Heart left ventricle (tissue), 16 donors: ENCODE measurements around the gene BACH2. TPM values are rescaled to one million over a fixed set of nuclear protein-coding genes. Genes with fewer than 3 reads are reported as not detected.
"Not testable (repeated sequence)": the region's sequence is repeated elsewhere in the genome, so short reads cannot be mapped to it uniquely, and the experiment has no call there.

Experiments used
- ATAC-seq, 4 donors: fragments of 200-7000 bp; cut with Tn5 transposase; one replicate each; pipeline ENCODE4 v1.9.1; 2020 to 2022; ENCODE audit warnings: moderate library complexity in 4 of 4, mild to moderate bottlenecking in 3 of 4, moderate number of reproducible peaks in 1 of 4
- DNase-seq, 5 donors: peaks; one replicate each; pipeline ENCODE4 v3.0.0-alpha.2; 2020
- H3K27ac ChIP-seq, 12 donors: fragments of 200-600 bp; sonication (generic) in 4 of 12; one replicate each; pipeline versions ENCODE4 v1.5.0 to v1.8.0; 2016 to 2022; ENCODE audit warnings: mild to moderate bottlenecking in 2 of 12
- H3K27me3 ChIP-seq, 9 donors: fragments of 200-600 bp; sonication (generic) in 2 of 9; one replicate each; pipeline versions ENCODE4 v1.5.1 to v1.8.0; 2016 to 2022; ENCODE audit warnings: mild to moderate bottlenecking in 3 of 9
- H3K36me3 ChIP-seq, 9 donors: fragments of 200-600 bp; sonication (generic) in 2 of 9; one replicate each; pipeline versions ENCODE4 v1.5.0 to v1.8.0; 2018 to 2022; ENCODE audit warnings: mild to moderate bottlenecking in 2 of 9
- H3K4me1 ChIP-seq, 12 donors: fragments of 200-600 bp; sonication (generic) in 4 of 12; one replicate each; pipeline versions ENCODE4 v1.5.0 to v1.8.0; 2016 to 2022; ENCODE audit warnings: mild to moderate bottlenecking in 3 of 12
- H3K4me3 ChIP-seq, 12 donors: fragments of 200-600 bp; sonication (generic) in 4 of 12; one replicate each; pipeline versions ENCODE4 v1.5.0 to v1.8.0; 2017 to 2022; ENCODE audit warnings: mild to moderate bottlenecking in 9 of 12, moderate library complexity in 4 of 12
- H3K9me3 ChIP-seq, 12 donors: fragments of 200-600 bp; sonication (generic) in 4 of 12; one replicate each; pipeline versions ENCODE4 v1.5.0 to v1.8.0; 2016 to 2022; ENCODE audit warnings: mild to moderate bottlenecking in 1 of 12
- POLR2A ChIP-seq, 2 donors: fragments of 450-650 bp; IDR thresholded peaks; one replicate each; pipeline ENCODE4 v1.6.1; 2017; ENCODE audit warnings: antibody characterized with exemption in 2 of 2, mild to moderate bottlenecking in 2 of 2, moderate library complexity in 2 of 2
- WGBS, 4 donors: extraction: QIAGEN DNeasy Blood & Tissue Kit in 2 of 4; methylation state at CpG; one replicate each; pipeline versions ENCODE4 v1.1.5 to v1.1.7; 2013 to 2018; 5-methylcytosine and 5-hydroxymethylcytosine counted together
- intact Hi-C, 10 donors: fragments of 100-400 bp; cut with DNase I; formaldehyde crosslinking; loops; one replicate each; pipeline versions ENCODE4 v1.11.1 to v1.14.2; 2022
- polyA plus RNA-seq, 2 donors: library from polyadenylated mRNA; stranded (reverse); fragments of 200-250 nt; gene quantifications; one replicate each; pipeline ENCODE4 v1.2.3, GENCODE V29; 2013
- total RNA-seq, 9 donors: library from RNA; depleted of rRNA in 2 of 9; stranded (reverse); fragments of >200 nt in 2 of 9; fragmentation: NEBNext Ultra II Directional in 3 of 9; extraction: Animal tissue kit (Norgen Biotek cat#: 25700) in 3 of 9; gene quantifications; one replicate each; pipeline versions ENCODE4 v1.1.0 to v1.2.4, GENCODE V29; 2016 to 2023
- TF ChIP-seq, protein P1 (sequence below), 12 donors: fragments of 200-600 bp; sonication (generic) in 4 of 12; IDR thresholded peaks; one replicate each; pipeline versions ENCODE4 v1.5.0 to v1.8.0; 2018 to 2022; ENCODE audit warnings: antibody characterized with exemption in 12 of 12, mild to moderate bottlenecking in 5 of 12
- donor health status: ischemic (EF 13 %, LVEDD 7.1; RV severe dilation, severe dysfunction).
- donor health status: healthy with polysubstance abuse.
- donor health status: DM: no; HTN: yes; CAD: no.
- donor health status: DM: no; HTN: no; CAD: no.
- donor health status: ischemic (EF 25% LVEDD 6.9; RV normal size, moderate dysfunction).
- donor health status: ischemic (EF 25% LVEDD 5.7; RV mildly dilated, moderate dysfunction).
- donor health status: healthy.
- donor health status: DM: yes; HTN: yes; CAD: no.
- donor health status: ischemic (EF 35%, LVEDD 5.7; RV mildly dilated, moderate dysfunction).
- donor health status: nonischemic (EF 11% LVEDD 7.7; RV severe dilation, severe dysfunction).
- donor health status: DM: yes; HTN: yes; CAD: no.
- donor health status: PGD.
- donor health status: ischemic (EF 29% LVEDD 5.4; RV normal size, mild dysfunction).
- donor health status: nonischemic (EF 23%, LVEDD 6.1; RV moderate dilation, normal function).

Gene BACH2
- total and polyA plus RNA-seq, 11 donors: 0.23 to 8.4 (median 1.5) TPM

DNA sequence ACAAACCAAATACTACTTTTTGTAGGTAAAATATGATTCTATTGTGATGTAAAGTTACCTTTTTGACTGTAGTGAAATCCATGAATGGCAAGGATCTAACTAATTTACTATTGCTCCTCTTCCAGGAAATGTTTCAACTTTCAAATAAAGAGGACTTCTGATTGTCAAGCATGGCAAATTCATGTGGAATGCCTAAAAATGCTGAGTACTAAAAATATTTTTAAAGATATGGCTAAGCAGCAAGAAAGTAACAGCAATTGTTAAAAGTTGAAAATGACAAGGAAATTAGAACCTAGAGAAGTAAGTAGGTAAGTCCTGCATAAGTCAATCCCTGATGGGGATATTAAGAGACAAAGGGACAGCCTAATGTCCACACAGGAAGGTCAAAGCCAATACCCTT lies 126.0 kb downstream of the BACH2 start:
- intact Hi-C loops: loop anchor here in 1 of 10 donors (5.0 kb wide), 1 partner anchor 83 kb away; no protein-coding TSS in a partner anchor
- H3K27me3 ChIP-seq: no peaks in the 10 kb centered on the region
- H3K36me3 ChIP-seq: no peaks in the 10 kb centered on the region
- no peak overlapping the region for H3K4me3 ChIP-seq
- peak overlapping the region in 1 of 12 donors; percentile 76 for H3K27ac ChIP-seq
- H3K4me1 ChIP-seq: peaks cover 0 to 22% (median 13%) of the 10 kb centered on the region in 12 donors
- ATAC-seq (no peak), DNase-seq (no peak)
- H3K9me3 ChIP-seq: peaks cover 0 to 5% (median 0%) of the 10 kb centered on the region in 12 donors
- TF ChIP-seq, protein P1, sequence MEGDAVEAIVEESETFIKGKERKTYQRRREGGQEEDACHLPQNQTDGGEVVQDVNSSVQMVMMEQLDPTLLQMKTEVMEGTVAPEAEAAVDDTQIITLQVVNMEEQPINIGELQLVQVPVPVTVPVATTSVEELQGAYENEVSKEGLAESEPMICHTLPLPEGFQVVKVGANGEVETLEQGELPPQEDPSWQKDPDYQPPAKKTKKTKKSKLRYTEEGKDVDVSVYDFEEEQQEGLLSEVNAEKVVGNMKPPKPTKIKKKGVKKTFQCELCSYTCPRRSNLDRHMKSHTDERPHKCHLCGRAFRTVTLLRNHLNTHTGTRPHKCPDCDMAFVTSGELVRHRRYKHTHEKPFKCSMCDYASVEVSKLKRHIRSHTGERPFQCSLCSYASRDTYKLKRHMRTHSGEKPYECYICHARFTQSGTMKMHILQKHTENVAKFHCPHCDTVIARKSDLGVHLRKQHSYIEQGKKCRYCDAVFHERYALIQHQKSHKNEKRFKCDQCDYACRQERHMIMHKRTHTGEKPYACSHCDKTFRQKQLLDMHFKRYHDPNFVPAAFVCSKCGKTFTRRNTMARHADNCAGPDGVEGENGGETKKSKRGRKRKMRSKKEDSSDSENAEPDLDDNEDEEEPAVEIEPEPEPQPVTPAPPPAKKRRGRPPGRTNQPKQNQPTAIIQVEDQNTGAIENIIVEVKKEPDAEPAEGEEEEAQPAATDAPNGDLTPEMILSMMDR (IDR thresholded peaks at IDR 0.05): no peak
- TF ChIP-seq POLR2A (IDR thresholded peaks at IDR 0.05): no peak

DNA sequence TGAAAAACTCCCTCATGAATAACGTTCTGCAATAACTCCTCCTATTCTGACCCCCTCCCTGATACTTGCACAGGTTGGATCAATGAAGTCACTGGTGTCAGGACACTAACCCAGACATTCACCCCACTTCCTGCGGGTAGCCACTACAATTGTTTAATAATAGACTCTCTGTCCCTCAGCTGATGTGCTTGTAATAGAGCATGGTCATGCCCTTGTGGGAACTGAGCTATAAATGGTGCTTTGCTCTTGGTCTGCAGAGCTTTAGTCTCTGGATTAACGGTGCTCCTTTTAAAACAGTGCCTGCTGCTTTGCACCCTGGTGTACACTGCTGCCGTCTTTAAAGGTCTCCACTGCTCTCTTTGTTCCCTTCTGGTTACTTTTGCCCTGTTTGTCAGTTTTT lies 127.3 kb downstream of the BACH2 start:
- peak; percentile 96 to 99 (median 99) for ATAC-seq
- H3K9me3 ChIP-seq: peaks cover 0 to 5% (median 0%) of the 10 kb centered on the region in 12 donors
- H3K36me3 ChIP-seq: no peaks in the 10 kb centered on the region
- H3K27me3 ChIP-seq: no peaks in the 10 kb centered on the region
- intact Hi-C loops: loop anchor here in 1 of 10 donors (5.0 kb wide), 1 partner anchor 128 kb away; the partner anchor contains the start of gene BACH2
- peaks cover 0 to 19% (median 12%) of the 10 kb centered on the region in 12 donors for H3K4me1 ChIP-seq
- peak overlapping the region in 5 of 12 donors; percentile 4 to 25 (median 23) for H3K4me3 ChIP-seq
- WGBS, 4 donors: 22 to 27% (median 24%) methylated on average over 4 of the region's 4 CpGs
- peak in 3 of 5 donors; percentile 33 to 46 (median 37) for DNase-seq
- peak overlapping the region in 11 of 12 donors; percentile 28 to 78 (median 68) for H3K27ac ChIP-seq
- TF ChIP-seq POLR2A (IDR thresholded peaks at IDR 0.05): no peak
- TF ChIP-seq, protein P1 (IDR thresholded peaks at IDR 0.05): no peak

DNA sequence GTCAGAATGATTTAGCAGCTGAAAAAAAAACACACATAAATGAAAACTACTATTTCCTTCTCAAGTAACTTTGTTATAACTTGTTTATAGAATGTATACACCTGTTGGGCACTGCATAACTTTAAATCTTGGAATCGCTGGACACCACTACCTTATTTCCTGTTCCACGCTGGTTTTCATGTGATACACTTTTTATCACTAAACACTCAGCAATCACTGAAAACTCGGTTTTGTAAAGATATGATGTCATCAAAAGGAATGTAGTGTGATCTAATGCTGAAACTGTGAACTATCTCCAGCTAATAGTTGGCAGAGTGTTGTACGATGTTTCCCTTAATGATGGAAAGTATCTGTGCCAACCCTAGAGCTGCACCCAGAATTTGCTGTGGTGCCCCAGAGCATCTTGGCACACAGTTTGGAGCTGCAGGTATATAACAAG lies 127.9 kb downstream of the BACH2 start:
- intact Hi-C loops: loop anchor here in 1 of 10 donors (5.0 kb wide), 1 partner anchor 129 kb away; the partner anchor contains the start of gene BACH2
- TF ChIP-seq, protein P1 (IDR thresholded peaks at IDR 0.05): no peak
- TF ChIP-seq POLR2A (IDR thresholded peaks at IDR 0.05): no peak
- H3K27ac ChIP-seq: peak overlapping the region in 10 of 12 donors; percentile 45 to 78 (median 69)
- H3K27me3 ChIP-seq: no peaks in the 10 kb centered on the region
- 19 to 33% (median 29%) methylated on average over 4 of the region's 4 CpGs for WGBS, 4 donors
- H3K4me3 ChIP-seq: no peak overlapping the region
- DNase-seq: no peak
- no peaks in the 10 kb centered on the region for H3K36me3 ChIP-seq
- ATAC-seq: peak in 3 of 4 donors; percentile 52 to 65 (median 56)
- H3K4me1 ChIP-seq: peaks cover 0 to 19% (median 12%) of the 10 kb centered on the region in 12 donors
- peaks cover 0 to 4% (median 0%) of the 10 kb centered on the region in 12 donors for H3K9me3 ChIP-seq

DNA sequence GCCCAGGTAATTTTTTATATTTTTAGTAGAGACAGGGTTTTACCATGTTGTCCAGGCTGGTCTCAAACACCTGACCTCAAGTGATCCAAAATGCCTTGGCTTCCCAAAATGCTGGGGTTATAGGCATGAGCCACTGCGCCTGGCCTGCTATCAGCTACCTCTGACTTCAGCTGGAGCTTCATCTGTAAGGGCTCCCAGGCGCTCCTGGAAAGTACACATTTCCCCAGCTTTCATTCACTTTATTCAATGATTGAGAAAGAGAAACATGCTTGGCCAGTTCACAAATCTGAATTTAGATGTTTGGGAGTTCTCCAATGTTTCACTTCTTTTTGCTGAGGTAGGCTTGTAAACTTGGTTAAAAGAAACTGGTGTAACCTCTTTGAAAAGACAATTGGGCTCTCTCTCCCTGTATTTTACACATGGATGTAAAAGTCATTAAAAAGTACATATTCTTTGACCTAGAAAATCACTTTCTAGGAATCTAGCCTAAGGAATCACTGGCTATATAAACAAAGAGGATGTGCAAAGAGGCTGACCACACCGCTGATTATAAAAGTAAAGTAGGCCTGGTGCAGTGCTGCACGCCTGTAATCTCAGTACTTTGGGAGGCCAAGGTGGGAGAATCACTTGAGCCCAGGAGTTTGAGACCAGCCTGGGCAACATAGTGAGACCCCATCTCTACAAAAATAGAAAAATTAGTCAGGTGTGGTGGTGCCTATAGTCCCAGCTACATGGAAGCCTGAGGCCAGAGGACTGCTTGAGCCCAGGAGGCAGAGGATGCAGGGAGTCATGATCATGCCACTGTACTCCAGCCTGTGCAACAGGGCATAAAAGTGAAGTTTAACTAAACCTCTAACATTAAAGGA lies 128.9 kb downstream of the BACH2 start:
- Histone ChIP-seq H3K36me3 (no peaks in the 10 kb centered on the region), H3K27me3 (no peaks in the 10 kb centered on the region), H3K4me3 (no peak overlapping the region), H3K4me1 (peaks cover 0 to 19% (median 12%) of the 10 kb centered on the region in 12 donors), H3K9me3 (no peaks in the 10 kb centered on the region), H3K27ac (peak overlapping the region in 4 of 12 donors; percentile 66 to 78 (median 69))
- WGBS, 4 donors: 94 to 96% (median 95%) methylated on average over 4 of the region's 4 CpGs
- DNase-seq (no peak), ATAC-seq (no peak)
- TF ChIP-seq, protein P1 (IDR thresholded peaks at IDR 0.05): no peak
- TF ChIP-seq POLR2A (IDR thresholded peaks at IDR 0.05): no peak
- intact Hi-C loops: loop anchor here in 1 of 10 donors (5.0 kb wide), 1 partner anchor 130 kb away; the partner anchor contains the start of gene BACH2

- H3K4me3 ChIP-seq, ATAC-seq, H3K27ac ChIP-seq, H3K36me3 ChIP-seq, DNase-seq, H3K27me3 ChIP-seq, H3K9me3 ChIP-seq: not testable (repeated sequence)
- WGBS, 4 donors: 87 to 98% (median 89%) methylated on average over 6 to 7 of the region's 7 CpGs
- H3K4me1 ChIP-seq: peaks cover 0 to 19% (median 12%) of the 10 kb centered on the region in 12 donors
- intact Hi-C loops: loop anchor here in 1 of 10 donors (5.0 kb wide), 1 partner anchor 131 kb away; the partner anchor contains the start of gene BACH2
These were observed 130.3 kb downstream of the BACH2 start for GRCh38 chr6:90166155-90166924.
